H1 (cell line): Measurements from ENCODE around the gene PLTP. TPM values are rescaled to one million over a fixed set of nuclear protein-coding genes. Genes with fewer than 3 reads are reported as not detected.

Experiments used
- CTCF ChIA-PET: fragments of 300-600 bp; sonication (Branson Sonifier 250); formaldehyde crosslinking; loops from one replicate; lab custom pipeline; 2021; ENCODE audit not compliant: partially characterized antibody; lab: Charles Lee
- POLR2A ChIA-PET: fragments of 300-600 bp; sonication (Branson Sonifier 250); formaldehyde crosslinking; loops from one replicate; lab custom pipeline; 2021; ENCODE audit warnings: inconsistent platforms; ENCODE audit not compliant: partially characterized antibody; lab: Charles Lee
- DNase-seq, 2 experiments: peaks; one replicate each; pipeline versions ENCODE4 v3.0.0 to v3.0.0-alpha.2; 2010 to 2022; ENCODE audit warnings: low spot score in 2 of 2, low read depth in 1 of 2, mixed read lengths in 1 of 2
- FAIRE-seq: peaks from 2 replicates; lab custom pipeline; 2011; peaks lifted over from hg19 to GRCh38; lab: Jason Lieb, UNC
- H2AFZ ChIP-seq: 2 replicates; pipeline ENCODE4 v1.8.1; 2012; ENCODE audit warnings: low read length, inconsistent platforms
- H2AK5ac ChIP-seq: 2 replicates; pipeline ENCODE4 v1.6.1; 2013; ENCODE audit warnings: low read depth, low read length
- H2BK120ac ChIP-seq: replicated peaks from 2 replicates; pipeline ENCODE3; 2013; ENCODE audit warnings: low read depth, low read length, inconsistent platforms
- H2BK12ac ChIP-seq: 2 replicates; pipeline ENCODE4 v1.6.1; 2013; ENCODE audit warnings: low read depth, low read length
- H2BK15ac ChIP-seq: 2 replicates; pipeline ENCODE4 v1.6.1; 2013; ENCODE audit warnings: low read length
- H2BK20ac ChIP-seq: 2 replicates; pipeline ENCODE4 v1.6.1; 2013; ENCODE audit warnings: low read length
- H2BK5ac ChIP-seq: 2 replicates; pipeline ENCODE4 v1.6.1; 2013; ENCODE audit warnings: low read depth, low read length
- H3K14ac ChIP-seq: 2 replicates; pipeline ENCODE4 v1.6.1; 2013; ENCODE audit warnings: inconsistent platforms; ENCODE audit not compliant: insufficient read length
- H3K18ac ChIP-seq: 2 replicates; pipeline ENCODE4 v1.6.1; 2013; ENCODE audit warnings: low read length; ENCODE audit errors: extremely low read depth
- H3K23ac ChIP-seq: 2 replicates; pipeline ENCODE4 v1.6.1; 2013; ENCODE audit warnings: inconsistent platforms; ENCODE audit not compliant: insufficient read length
- H3K23me2 ChIP-seq: 2 replicates; pipeline ENCODE4 v1.6.1; 2013; ENCODE audit warnings: low read depth, low read length
- H3K27ac ChIP-seq: 2 replicates; pipeline ENCODE4 v1.6.1; 2011; ENCODE audit warnings: low read depth, low read length, inconsistent platforms
- H3K27me3 ChIP-seq, 4 experiments: replicated peaks in 1 of 4; 1 replicate in 1 of 4; 2 replicates in 3 of 4; pipeline versions ENCODE4 v1.6.1 to v1.8.1; 2011 to 2013; ENCODE audit warnings: low read length in 3 of 4, mild to moderate bottlenecking in 3 of 4, inconsistent platforms in 2 of 4, mixed read lengths in 2 of 4, moderate library complexity in 1 of 4; ENCODE audit not compliant: control insufficient read depth in 3 of 4, insufficient read depth in 3 of 4; ENCODE audit errors: extremely low read depth in 1 of 4
- H3K36me3 ChIP-seq, 4 experiments: 2 replicates each; pipeline versions ENCODE4 v1.6.1 to v1.8.1; 2011 to 2013; ENCODE audit warnings: mild to moderate bottlenecking in 4 of 4, low read length in 3 of 4, moderate library complexity in 2 of 4, control low read depth in 1 of 4, inconsistent platforms in 1 of 4; ENCODE audit not compliant: insufficient read depth in 4 of 4, control insufficient read depth in 2 of 4
- H3K4ac ChIP-seq: replicated peaks from 2 replicates; pipeline ENCODE3; 2013; ENCODE audit warnings: low read length, low read depth, mixed read lengths, inconsistent platforms; ENCODE audit not compliant: insufficient read length
- H3K4me1 ChIP-seq, 4 experiments: replicated peaks in 1 of 4; 1 replicate in 1 of 4; 2 replicates in 3 of 4; pipeline versions ENCODE4 v1.6.1 to v1.8.1; 2011 to 2013; ENCODE audit warnings: low read length in 3 of 4, inconsistent platforms in 2 of 4, mixed read lengths in 1 of 4; ENCODE audit not compliant: insufficient read depth in 4 of 4, control insufficient read depth in 3 of 4
- H3K4me2 ChIP-seq, 2 experiments: 2 replicates each; pipeline versions ENCODE4 v1.6.1 to v1.8.1; 2011 to 2013; ENCODE audit warnings: low read depth in 2 of 2, low read length in 2 of 2, control low read depth in 1 of 2, inconsistent platforms in 1 of 2, mild to moderate bottlenecking in 1 of 2; ENCODE audit not compliant: insufficient read depth in 1 of 2
- H3K4me3 ChIP-seq, 4 experiments: fragments of 200-600, 300-600 bp in 1 of 4; sonication (generic), shearing (Covaris generic), sonication (Bioruptor Twin) in 1 of 4; 2 replicates each; pipeline versions ENCODE4 v1.5.1 to v1.8.1; 2011 to 2016; ENCODE audit warnings: low read length in 4 of 4, low read depth in 3 of 4, control low read depth in 2 of 4, inconsistent platforms in 2 of 4, mild to moderate bottlenecking in 2 of 4, mixed read lengths in 1 of 4, moderate library complexity in 1 of 4; ENCODE audit not compliant: insufficient read depth in 2 of 4; ENCODE audit errors: extremely low read depth in 1 of 4
- H3K56ac ChIP-seq: replicated peaks from 2 replicates; pipeline ENCODE3; 2013; ENCODE audit warnings: low read depth, mild to moderate bottlenecking, mixed read lengths, low read length, inconsistent platforms; ENCODE audit not compliant: insufficient read length
- H3K79me1 ChIP-seq: 2 replicates; pipeline ENCODE4 v1.6.1; 2013; ENCODE audit warnings: low read depth, low read length, control low read depth
- H3K79me2 ChIP-seq, 2 experiments: 2 replicates each; pipeline versions ENCODE4 v1.6.1 to v1.8.1; 2012 to 2013; ENCODE audit warnings: low read length in 2 of 2, mild to moderate bottlenecking in 2 of 2, inconsistent platforms in 1 of 2; ENCODE audit not compliant: insufficient read depth in 2 of 2, control insufficient read depth in 1 of 2
- H3K9ac ChIP-seq, 4 experiments: replicated peaks in 1 of 4; 1 replicate in 1 of 4; 2 replicates in 3 of 4; pipeline versions ENCODE4 v1.6.1 to v1.8.1; 2011 to 2013; ENCODE audit warnings: low read depth in 3 of 4, low read length in 3 of 4, control low read depth in 2 of 4, mild to moderate bottlenecking in 2 of 4, moderate library complexity in 2 of 4, inconsistent platforms in 1 of 4; ENCODE audit errors: extremely low read depth in 1 of 4
- H3K9me3 ChIP-seq, 2 experiments: 2 replicates each; pipeline versions ENCODE4 v1.6.1 to v1.8.1; 2012 to 2013; ENCODE audit warnings: mild to moderate bottlenecking in 2 of 2, moderate library complexity in 2 of 2, control low read depth in 1 of 2, inconsistent platforms in 1 of 2, low read depth in 1 of 2, low read length in 1 of 2, mixed read lengths in 1 of 2; ENCODE audit not compliant: insufficient read depth in 2 of 2
- H4K20me1 ChIP-seq, 2 experiments: replicated peaks in 1 of 2; 2 replicates each; pipeline versions ENCODE3 to v1.8.1; 2011 to 2013; ENCODE audit warnings: inconsistent platforms in 2 of 2, low read length in 2 of 2, mild to moderate bottlenecking in 1 of 2; ENCODE audit not compliant: insufficient read depth in 2 of 2, control insufficient read depth in 1 of 2
- H4K5ac ChIP-seq: 2 replicates; pipeline ENCODE4 v1.6.1; 2013; ENCODE audit warnings: low read length, low read depth, mixed read lengths, inconsistent platforms; ENCODE audit not compliant: insufficient read length
- H4K8ac ChIP-seq: 2 replicates; pipeline ENCODE4 v1.8.0; 2013; ENCODE audit warnings: mild to moderate bottlenecking, moderate library complexity, low read length, inconsistent platforms; ENCODE audit not compliant: insufficient read depth; ENCODE audit errors: extremely low read depth
- H4K91ac ChIP-seq: replicated peaks from 2 replicates; pipeline ENCODE3; 2013; ENCODE audit warnings: low read length, mixed read lengths, inconsistent platforms; ENCODE audit not compliant: insufficient read length
- BCL11A ChIP-seq, 2 experiments: IDR thresholded peaks; one replicate each; pipeline ENCODE4 v1.6.1; 2011; ENCODE audit warnings: low read depth in 2 of 2, low read length in 2 of 2, mild to moderate bottlenecking in 2 of 2
- EZH2 ChIP-seq: fragments of 200-600 bp; sonication (generic); IDR thresholded peaks from 2 replicates; pipeline ENCODE4 v1.7.1; 2012; ENCODE audit warnings: low read depth, mild to moderate bottlenecking, moderate library complexity, low read length, inconsistent platforms; ENCODE audit not compliant: severe bottlenecking
- POLR2AphosphoS5 ChIP-seq: IDR thresholded peaks from 2 replicates; pipeline ENCODE4 v1.6.1; 2011; ENCODE audit warnings: low read depth, low read length
- RAD21 ChIP-seq, 2 experiments: IDR thresholded peaks in 1 of 2; conservative IDR thresholded peaks in 1 of 2; 2 replicates each; pipeline ENCODE4 v1.6.1; 2011; ENCODE audit warnings: low read depth in 2 of 2, low read length in 2 of 2, improper control_type of control experiment in 1 of 2, inconsistent platforms in 1 of 2, mild to moderate bottlenecking in 1 of 2, moderate library complexity in 1 of 2
- RBBP5 ChIP-seq: IDR thresholded peaks from 2 replicates; pipeline ENCODE4 v1.7.1; 2012; ENCODE audit warnings: low read depth, mild to moderate bottlenecking, inconsistent platforms, low read length, moderate library complexity, borderline replicate concordance
- TEAD4 ChIP-seq: IDR thresholded peaks from 2 replicates; pipeline ENCODE4 v1.6.1; 2012; ENCODE audit warnings: low read depth, low read length, inconsistent platforms, mixed read lengths
- WGBS, 2 experiments: shearing (Covaris generic) in 1 of 2; methylation state at CpG; one replicate each; pipeline versions ENCODE4 v1.1.6 to v1.1.7; 2013 to 2015; ENCODE audit warnings: low lambda C conversion rate in 2 of 2, mixed read lengths in 2 of 2, inconsistent platforms in 1 of 2, low coverage in 1 of 2, missing lambda C conversion rate in 1 of 2; ENCODE audit not compliant: insufficient replicate concordance in 2 of 2, insufficient coverage in 1 of 2, insufficient read length in 1 of 2; ENCODE audit errors: extremely low coverage in 1 of 2, missing lambda C conversion rate in 1 of 2; 5-methylcytosine and 5-hydroxymethylcytosine counted together
- polyA plus RNA-seq, 7 experiments: library from polyadenylated mRNA; depleted of rRNA in 3 of 7; stranded (reverse) in 5 of 7; unstranded in 2 of 7; fragments of >200 nt in 5 of 7; fragments of 200-250 nt in 2 of 7; gene quantifications; 1 replicate in 5 of 7; 2 replicates in 1 of 7; 4 replicates in 1 of 7; pipeline versions ENCODE4 v1.2.1 to v1.2.3, GENCODE V29; 2011 to 2013; ENCODE audit warnings: missing spikeins in 2 of 7, mixed read lengths in 2 of 7
- total RNA-seq: library from RNA; stranded (reverse); fragmentation: NEBNext Ultra II Directional; extraction: Animal tissue kit (Norgen Biotek cat#: 25700); gene quantifications from 2 replicates; pipeline ENCODE4 v1.2.1, GENCODE V29; 2021

The PLTP gene
- total and polyA plus RNA-seq, 2 of the 8 experiments (the other 6 are each of a cell fraction or from before 2014, with no cell fraction given), result 120 to 194 TPM

- no peaks in the 10 kb centered on the region for H3K4me1 ChIP-seq
Observed at GRCh38 chr20:45959126-45959525, 47.2 kb upstream of the PLTP start.

More at GRCh38 chr20:45959126-45959525, 47.2 kb upstream of the PLTP start:
- H2BK120ac ChIP-seq, result no peak overlapping the region
- H3K27ac ChIP-seq, result no peak overlapping the region
- no peaks in the 10 kb centered on the region for H3K27me3 ChIP-seq
- no peak overlapping the region for H4K8ac ChIP-seq
- H3K56ac ChIP-seq, result no peak overlapping the region
- no peak overlapping the region for H3K18ac ChIP-seq
- no peak overlapping the region for H4K5ac ChIP-seq
- H3K4me2 ChIP-seq, result no peak overlapping the region
- no peak overlapping the region for H2AK5ac ChIP-seq
- H3K4me3 ChIP-seq, result no peak overlapping the region
- peaks cover 0 to 4% of the 10 kb centered on the region in 2 experiments for H4K20me1 ChIP-seq
- ChIA-PET POLR2A (interaction anchor here (0.6 to 16.7 kb wide), 8 partner anchors 11 to 62 kb away, joined by 3 to 238 read pairs (median 6); partner anchors contain the start of genes PCIF1 and ZNF335), CTCF (interaction anchor here (1.1 to 9.7 kb wide), 4 partner anchors 12 to 160 kb away, joined by 3 to 82 read pairs (median 42); partner anchors contain the start of gene ZNF335)
- H3K79me2 ChIP-seq, result no peaks in the 10 kb centered on the region
- H3K14ac ChIP-seq, result no peak overlapping the region
- 87% methylated on average over 16 of the region's 16 CpGs; no CpG with 5 or more reads in 1 of the 2 experiments for WGBS, 2 experiments
- H3K9ac ChIP-seq, result no peak overlapping the region
- H2BK20ac ChIP-seq, result no peak overlapping the region
- H2BK5ac ChIP-seq, result 0 out of 2 replicates have a peak overlapping the region, but pooled peaks have one; percentile 35
- H3K23me2 ChIP-seq, result no peaks in the 10 kb centered on the region
- H3K4ac ChIP-seq, result no peak overlapping the region
- no peak overlapping the region for H4K91ac ChIP-seq
- no peak overlapping the region for H3K23ac ChIP-seq
- TF ChIP-seq RAD21 (IDR thresholded peaks at IDR 0.05 in 1 of 2, conservative IDR thresholded peaks at IDR 0.05 in 1 of 2; ENCODE audit: low read depth in 2 of 2, low read length in 2 of 2) (no peak), TEAD4 (no peak), RBBP5 (no peak), BCL11A (IDR thresholded peaks at IDR 0.05; ENCODE audit: low read depth in 2 of 2, low read length in 2 of 2) (no peak), EZH2 (no peak), POLR2AphosphoS5 (no peak)
- no peak overlapping the region for H2AFZ ChIP-seq
- FAIRE-seq, result no peak
- DNase-seq, result no peak
- H2BK15ac ChIP-seq, result no peak overlapping the region
- H3K79me1 ChIP-seq, result no peaks in the 10 kb centered on the region
- H2BK12ac ChIP-seq, result no peak overlapping the region
- peaks cover 13 to 42% (median 28%) of the 10 kb centered on the region in 4 experiments for H3K36me3 ChIP-seq
- H3K9me3 ChIP-seq, result no peaks in the 10 kb centered on the region
